Measurements from ENCODE around the gene PTPN11.

- TF ChIP-seq POLR2A (IDR thresholded peaks at IDR 0.05; ENCODE audit: low read depth, low read length), result no peak
- TF ChIP-seq POU2F2 (IDR thresholded peaks at IDR 0.05; ENCODE audit: low read depth, low read length), result no peak
Measured at GRCh38 chr12:112466011-112466422, 47.3 kb downstream of the PTPN11 start.
